Astrocyte of the hippocampus (primary cell): Measurements from ENCODE around the gene ZNF544.

Experiments used
- DNase-seq: peaks from one replicate; pipeline ENCODE4 v3.0.0; 2011; ENCODE audit warnings: low read depth, low spot score

Gene ZNF544

DNA sequence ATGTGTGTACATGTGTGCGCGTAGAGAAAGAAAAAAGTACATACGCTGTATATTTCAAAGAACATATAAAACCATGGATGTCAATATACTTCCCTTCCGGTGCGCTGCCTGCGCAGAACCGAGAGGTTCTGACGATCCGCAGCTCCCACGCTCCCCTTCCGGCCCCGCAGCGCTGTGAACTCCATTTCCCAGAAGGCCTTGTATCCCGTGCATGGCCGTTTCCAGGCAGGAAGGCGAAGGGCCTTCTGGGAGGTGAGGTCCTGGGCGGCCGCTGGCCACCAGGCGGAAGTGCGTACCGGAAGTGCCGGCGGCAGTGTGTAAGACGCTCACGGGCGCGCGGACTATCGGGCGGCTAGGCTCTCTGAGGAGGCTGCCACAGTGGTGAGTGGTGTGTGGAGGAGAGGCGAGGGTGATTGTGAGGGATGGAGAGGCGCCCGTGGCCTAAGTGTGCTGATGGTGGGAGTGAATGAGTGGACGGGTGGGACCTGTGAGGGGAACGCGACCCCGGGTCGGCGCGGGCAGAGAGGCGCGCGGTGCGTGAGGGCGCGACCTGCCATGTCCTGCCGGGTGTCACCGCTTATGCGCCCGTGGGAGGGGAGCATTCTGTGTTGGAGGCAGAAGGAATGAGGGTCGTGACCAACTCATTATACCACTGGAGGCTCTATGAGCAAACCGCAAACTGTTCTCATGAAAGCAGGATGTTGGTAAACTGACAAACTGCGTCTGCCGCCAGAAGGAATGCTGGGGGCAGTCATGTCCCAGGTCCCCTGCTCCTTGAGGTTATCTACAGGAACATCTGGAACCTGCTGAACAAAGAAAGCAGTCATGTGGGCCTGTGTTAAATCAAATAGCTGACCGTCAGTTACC is 76.6 kb downstream of the ZNF544 start, which contains the start of gene ERVK3-1:
Gene ERVK3-1 (plus strand): TSS at position 313 of the 867 bp plus-strand sequence. CDS start 6,792 bp downstream, outside the sequence.
- DNase-seq = peak; percentile 99

GRCh38 chr19:58305932-58306323 is 77.2 kb downstream of the ZNF544 start:
- no peak for DNase-seq

GRCh38 chr19:58307736-58308135 is 79.0 kb downstream of the ZNF544 start:
- DNase-seq = no peak

DNA sequence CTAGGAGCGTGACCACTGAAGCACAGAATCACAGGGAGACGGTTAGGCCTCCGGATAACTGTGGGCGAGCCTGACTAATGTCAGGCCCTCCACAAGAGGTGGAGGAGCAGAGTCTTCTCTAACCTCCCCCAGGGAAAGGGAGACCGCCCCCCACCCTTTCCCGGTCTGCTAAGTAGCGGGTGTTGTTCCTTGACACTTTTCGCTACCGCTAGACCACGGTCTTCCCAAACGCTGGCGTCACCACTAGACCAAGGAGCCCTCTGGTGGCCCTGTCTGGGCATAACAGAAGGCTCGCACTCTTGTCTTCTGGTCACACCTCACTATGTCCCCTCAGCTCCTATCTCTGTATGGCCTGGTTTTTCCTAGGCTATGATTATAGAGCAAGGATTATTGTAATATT is 82.0 kb downstream of the ZNF544 start:
- DNase-seq = peak; percentile 11

- no peak for DNase-seq
These were observed 82.7 kb downstream of the ZNF544 start for GRCh38 chr19:58311345-58311865.
